ENCODE measurements around the gene AMMECR1L.

DNA sequence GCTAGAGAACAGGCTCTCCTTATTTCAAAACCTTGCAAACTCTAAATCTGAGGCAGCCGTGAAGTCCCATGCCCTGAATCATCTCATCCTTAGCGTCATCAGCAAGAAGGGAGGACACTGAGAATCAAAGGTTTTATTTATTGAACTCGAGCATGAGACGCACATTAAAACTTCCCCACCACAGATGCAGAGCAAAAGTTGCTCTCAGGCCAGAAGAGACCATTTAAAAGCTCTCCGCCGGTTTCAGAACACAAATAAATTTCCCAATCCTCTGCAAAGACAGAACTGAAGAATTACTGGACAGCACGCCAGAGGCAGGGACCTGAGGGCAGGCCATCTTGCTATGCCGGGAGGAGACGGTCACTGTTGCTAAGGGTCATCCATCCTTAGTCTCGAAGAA, 1.3 kb downstream of the AMMECR1L start:
- TF ChIP-seq, protein P1, sequence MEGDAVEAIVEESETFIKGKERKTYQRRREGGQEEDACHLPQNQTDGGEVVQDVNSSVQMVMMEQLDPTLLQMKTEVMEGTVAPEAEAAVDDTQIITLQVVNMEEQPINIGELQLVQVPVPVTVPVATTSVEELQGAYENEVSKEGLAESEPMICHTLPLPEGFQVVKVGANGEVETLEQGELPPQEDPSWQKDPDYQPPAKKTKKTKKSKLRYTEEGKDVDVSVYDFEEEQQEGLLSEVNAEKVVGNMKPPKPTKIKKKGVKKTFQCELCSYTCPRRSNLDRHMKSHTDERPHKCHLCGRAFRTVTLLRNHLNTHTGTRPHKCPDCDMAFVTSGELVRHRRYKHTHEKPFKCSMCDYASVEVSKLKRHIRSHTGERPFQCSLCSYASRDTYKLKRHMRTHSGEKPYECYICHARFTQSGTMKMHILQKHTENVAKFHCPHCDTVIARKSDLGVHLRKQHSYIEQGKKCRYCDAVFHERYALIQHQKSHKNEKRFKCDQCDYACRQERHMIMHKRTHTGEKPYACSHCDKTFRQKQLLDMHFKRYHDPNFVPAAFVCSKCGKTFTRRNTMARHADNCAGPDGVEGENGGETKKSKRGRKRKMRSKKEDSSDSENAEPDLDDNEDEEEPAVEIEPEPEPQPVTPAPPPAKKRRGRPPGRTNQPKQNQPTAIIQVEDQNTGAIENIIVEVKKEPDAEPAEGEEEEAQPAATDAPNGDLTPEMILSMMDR (IDR thresholded peaks at IDR 0.05) = no peak
- peak; percentile 14 to 53 for TF ChIP-seq POLR2A (IDR thresholded peaks at IDR 0.05)
